ENCODE measurements around the gene NSUN6. TPM values are rescaled to one million over a fixed set of nuclear protein-coding genes. Genes with fewer than 3 reads are reported as not detected.

NSUN6 gene
- total RNA-seq, 1 donor from 2014 or later: 10.8 TPM

DNA sequence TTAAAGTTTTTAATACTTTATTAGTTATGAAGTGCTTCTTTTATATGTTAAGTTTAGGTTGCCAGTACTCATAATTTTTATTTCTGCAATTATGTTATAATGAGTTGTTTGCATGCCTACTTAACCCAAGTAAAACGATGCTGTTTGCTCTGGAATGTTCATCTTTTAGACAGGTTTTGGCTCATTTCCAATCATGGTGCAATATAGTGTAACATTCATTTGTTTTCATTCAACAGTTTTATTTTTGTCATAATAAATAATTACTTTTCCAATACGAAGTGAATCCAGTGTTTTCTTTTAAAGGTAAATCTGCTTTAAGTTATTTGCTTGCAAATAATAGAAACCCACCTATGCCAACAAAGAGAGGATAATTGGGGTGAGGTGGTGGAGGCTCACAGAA is 30.0 kb upstream of the NSUN6 start:
- TF ChIP-seq, protein P1, sequence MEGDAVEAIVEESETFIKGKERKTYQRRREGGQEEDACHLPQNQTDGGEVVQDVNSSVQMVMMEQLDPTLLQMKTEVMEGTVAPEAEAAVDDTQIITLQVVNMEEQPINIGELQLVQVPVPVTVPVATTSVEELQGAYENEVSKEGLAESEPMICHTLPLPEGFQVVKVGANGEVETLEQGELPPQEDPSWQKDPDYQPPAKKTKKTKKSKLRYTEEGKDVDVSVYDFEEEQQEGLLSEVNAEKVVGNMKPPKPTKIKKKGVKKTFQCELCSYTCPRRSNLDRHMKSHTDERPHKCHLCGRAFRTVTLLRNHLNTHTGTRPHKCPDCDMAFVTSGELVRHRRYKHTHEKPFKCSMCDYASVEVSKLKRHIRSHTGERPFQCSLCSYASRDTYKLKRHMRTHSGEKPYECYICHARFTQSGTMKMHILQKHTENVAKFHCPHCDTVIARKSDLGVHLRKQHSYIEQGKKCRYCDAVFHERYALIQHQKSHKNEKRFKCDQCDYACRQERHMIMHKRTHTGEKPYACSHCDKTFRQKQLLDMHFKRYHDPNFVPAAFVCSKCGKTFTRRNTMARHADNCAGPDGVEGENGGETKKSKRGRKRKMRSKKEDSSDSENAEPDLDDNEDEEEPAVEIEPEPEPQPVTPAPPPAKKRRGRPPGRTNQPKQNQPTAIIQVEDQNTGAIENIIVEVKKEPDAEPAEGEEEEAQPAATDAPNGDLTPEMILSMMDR (IDR thresholded peaks at IDR 0.05; ENCODE audit: insufficient read depth, low read length, severe bottlenecking): no peak
- DNase-seq (ENCODE audit: low read depth) (peak; percentile 48), FAIRE-seq (no peak)
- Histone ChIP-seq H3K36me3 (ENCODE audit: control insufficient read depth, insufficient read depth, low read length) (peaks cover 1% of the 10 kb centered on the region), H3K4me3 (ENCODE audit: low read depth, low read length) (no peak overlapping the region), H3K27me3 (ENCODE audit: control insufficient read depth, insufficient read depth, low read length) (no peaks in the 10 kb centered on the region)

DNA sequence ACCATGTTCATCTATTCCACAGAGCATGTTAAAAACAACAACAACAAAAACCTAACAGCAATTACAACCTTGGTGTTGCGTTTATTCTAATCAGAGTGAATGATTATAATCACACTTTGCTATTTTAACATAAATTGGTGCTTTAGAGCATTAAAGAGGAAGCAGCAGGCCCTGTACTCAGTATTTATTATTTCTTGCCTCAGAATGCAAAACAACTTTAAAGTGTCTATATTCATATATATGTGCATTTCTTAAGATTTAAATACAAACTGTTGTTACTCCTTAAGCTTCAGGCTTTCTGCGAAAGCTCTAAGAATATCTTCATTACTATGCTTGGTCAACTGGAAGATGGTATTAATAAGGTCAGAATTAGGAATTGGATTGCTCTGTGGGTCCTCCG is 29.4 kb upstream of the NSUN6 start:
- H3K4me3 ChIP-seq (ENCODE audit: low read depth, low read length): no peak overlapping the region
- H3K36me3 ChIP-seq (ENCODE audit: control insufficient read depth, insufficient read depth, low read length): peaks cover 1% of the 10 kb centered on the region
- H3K27me3 ChIP-seq (ENCODE audit: control insufficient read depth, insufficient read depth, low read length): no peaks in the 10 kb centered on the region
- TF ChIP-seq, protein P1 (IDR thresholded peaks at IDR 0.05; ENCODE audit: insufficient read depth, low read length, severe bottlenecking): no peak
- no peak for FAIRE-seq
- no peak for DNase-seq (ENCODE audit: low read depth)

DNA sequence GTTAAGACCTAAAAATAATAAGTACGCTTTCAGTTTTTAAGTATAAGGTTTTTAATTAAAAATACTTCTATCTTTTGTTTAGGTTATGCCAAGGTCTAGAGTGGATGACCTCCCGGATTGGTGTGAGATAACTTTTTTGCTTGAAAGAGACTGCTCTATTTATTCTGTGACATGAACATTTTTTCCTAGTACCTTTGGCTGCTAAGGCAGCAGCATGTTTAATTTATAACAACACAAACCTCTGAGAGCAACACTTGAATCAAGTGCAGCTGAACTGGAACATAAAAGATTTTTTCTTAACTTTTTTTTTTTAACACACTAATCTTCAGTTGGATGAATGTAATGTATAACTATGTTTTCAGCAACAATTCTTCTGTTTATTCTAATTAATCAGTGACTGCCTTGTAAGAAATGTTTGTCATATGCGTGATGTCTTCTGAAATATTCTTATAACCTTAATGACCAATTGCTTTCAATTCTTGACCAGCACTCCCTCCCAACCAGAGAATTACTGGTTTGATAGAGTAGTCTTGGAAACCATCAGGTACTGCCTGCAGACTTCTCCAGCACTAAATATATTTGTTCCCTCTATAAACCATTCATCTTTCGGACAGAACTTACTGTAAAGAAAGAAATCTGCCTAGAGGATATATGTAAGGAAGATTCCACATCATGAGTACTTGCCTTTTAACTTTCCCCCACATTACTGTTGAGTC is 23.9 kb upstream of the NSUN6 start:
- DNase-seq (ENCODE audit: low read depth) (no peak), FAIRE-seq (no peak)
- Histone ChIP-seq H3K27me3 (ENCODE audit: control insufficient read depth, insufficient read depth, low read length) (no peaks in the 10 kb centered on the region), H3K36me3 (ENCODE audit: control insufficient read depth, insufficient read depth, low read length) (peaks cover 5% of the 10 kb centered on the region), H3K4me3 (ENCODE audit: low read depth, low read length) (no peak overlapping the region)
- TF ChIP-seq, protein P1 (IDR thresholded peaks at IDR 0.05; ENCODE audit: insufficient read depth, low read length, severe bottlenecking): no peak

DNA sequence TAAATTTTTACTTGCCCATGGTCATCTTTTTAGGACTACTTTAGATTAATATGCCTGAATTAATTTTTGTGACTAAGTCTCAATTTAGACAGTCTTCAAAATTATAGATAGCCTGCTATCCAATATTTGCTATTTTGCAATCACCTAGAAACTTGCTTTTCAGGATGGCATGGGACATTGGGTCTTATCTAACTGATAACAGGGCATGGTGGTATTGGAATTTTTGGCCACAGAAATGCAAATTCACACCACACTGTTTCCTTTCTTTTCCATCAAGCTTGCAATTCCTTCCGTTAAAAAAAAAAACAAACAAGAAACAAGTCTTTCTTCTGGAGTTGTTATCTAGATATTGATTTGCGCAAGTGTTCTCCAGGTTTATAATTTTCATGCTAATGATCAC is 16.6 kb upstream of the NSUN6 start:
- H3K27me3 ChIP-seq (ENCODE audit: control insufficient read depth, insufficient read depth, low read length): no peaks in the 10 kb centered on the region
- no peak overlapping the region for H3K4me3 ChIP-seq (ENCODE audit: low read depth, low read length)
- FAIRE-seq (no peak), DNase-seq (ENCODE audit: low read depth) (no peak)
- TF ChIP-seq, protein P1 (IDR thresholded peaks at IDR 0.05; ENCODE audit: insufficient read depth, low read length, severe bottlenecking): no peak
- H3K36me3 ChIP-seq (ENCODE audit: control insufficient read depth, insufficient read depth, low read length): peaks cover 2% of the 10 kb centered on the region

DNA sequence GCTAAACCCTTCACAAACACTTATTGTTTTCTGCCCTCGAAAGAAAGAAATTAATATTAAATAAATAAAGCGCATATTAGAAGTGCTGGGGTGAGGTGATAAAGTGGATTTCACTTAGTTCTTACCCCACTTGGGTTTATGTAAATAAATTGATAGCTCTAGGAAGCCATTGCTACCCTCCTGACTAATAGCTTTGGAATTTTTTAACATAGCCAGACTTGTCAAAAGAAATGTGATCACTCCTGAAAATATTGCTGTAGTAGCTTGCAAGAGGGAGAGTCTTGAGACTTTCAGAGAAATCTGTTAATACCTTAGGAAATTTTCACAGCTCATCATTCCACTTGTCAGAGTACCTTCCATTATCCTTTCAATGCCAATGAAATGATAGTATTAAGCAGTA is 15.4 kb upstream of the NSUN6 start:
- TF ChIP-seq, protein P1 (IDR thresholded peaks at IDR 0.05; ENCODE audit: insufficient read depth, low read length, severe bottlenecking): no peak
- no peaks in the 10 kb centered on the region for H3K27me3 ChIP-seq (ENCODE audit: control insufficient read depth, insufficient read depth, low read length)
- H3K4me3 ChIP-seq (ENCODE audit: low read depth, low read length): no peak overlapping the region
- FAIRE-seq (no peak), DNase-seq (ENCODE audit: low read depth) (peak; percentile 97)
- peaks cover 2% of the 10 kb centered on the region for H3K36me3 ChIP-seq (ENCODE audit: control insufficient read depth, insufficient read depth, low read length)
